ENCODE measurements around the gene ENTPD2. TPM values are rescaled to one million over a fixed set of nuclear protein-coding genes. Genes with fewer than 3 reads are reported as not detected.

Gene ENTPD2
- total RNA-seq, 1 donor, result 0.09 TPM

GRCh38 chr9:137042751-137043727, 10.8 kb downstream of the ENTPD2 start:
- H3K4me3 ChIP-seq (ENCODE audit: low read depth, low read length), result peak overlapping the region; percentile 46
- DNase-seq (ENCODE audit: low read depth), result peak; percentile 37
- TF ChIP-seq CTCF (IDR thresholded peaks at IDR 0.05; ENCODE audit: insufficient read depth, low read length), result no peak

DNA sequence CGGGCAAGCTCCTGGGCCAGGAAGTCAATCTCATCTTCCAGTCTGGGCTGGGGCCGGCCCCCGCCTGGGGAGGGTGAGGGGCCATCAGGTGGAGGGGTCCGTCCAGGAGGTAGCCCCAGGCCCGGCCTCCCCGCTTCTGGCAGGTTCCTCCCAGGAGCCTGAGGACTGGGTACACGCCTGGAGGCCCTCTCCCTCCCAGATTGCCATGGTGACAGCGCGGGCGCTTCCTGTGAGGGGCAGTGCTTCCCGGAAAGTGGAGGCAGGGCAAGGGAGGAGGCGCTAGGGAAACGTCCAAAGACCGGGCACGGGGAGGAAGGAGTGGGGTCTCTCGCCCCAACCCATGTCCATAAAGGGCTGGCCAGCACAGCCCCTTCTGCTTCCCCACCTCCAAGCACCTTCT, 12.7 kb downstream of the ENTPD2 start:
- TF ChIP-seq CTCF (IDR thresholded peaks at IDR 0.05; ENCODE audit: insufficient read depth, low read length), result no peak
- no peak for DNase-seq (ENCODE audit: low read depth)
- no peak overlapping the region for H3K4me3 ChIP-seq (ENCODE audit: low read depth, low read length)

DNA sequence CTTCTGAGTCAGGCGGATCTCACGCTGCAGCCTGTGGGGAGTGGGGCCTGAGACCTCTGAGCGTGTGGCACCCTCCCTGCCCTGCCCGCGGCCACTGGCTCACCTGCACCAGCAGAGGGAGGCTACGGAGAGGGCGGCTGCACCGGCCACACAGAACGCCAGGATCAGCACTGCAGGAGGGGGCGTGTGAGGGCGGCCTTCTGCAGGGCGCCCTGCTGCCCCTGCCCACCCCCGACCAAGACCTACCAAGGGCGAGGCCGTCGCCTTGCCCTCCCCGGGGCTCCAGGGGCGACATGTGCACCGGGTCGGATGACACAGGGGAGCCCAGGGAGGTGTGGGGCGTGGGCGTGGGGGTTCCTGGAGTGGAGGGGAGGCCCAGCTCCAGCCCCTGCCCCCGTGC, 13.3 kb downstream of the ENTPD2 start:
- no peak for DNase-seq (ENCODE audit: low read depth)
- TF ChIP-seq CTCF (IDR thresholded peaks at IDR 0.05; ENCODE audit: insufficient read depth, low read length), result no peak
- H3K4me3 ChIP-seq (ENCODE audit: low read depth, low read length), result no peak overlapping the region

DNA sequence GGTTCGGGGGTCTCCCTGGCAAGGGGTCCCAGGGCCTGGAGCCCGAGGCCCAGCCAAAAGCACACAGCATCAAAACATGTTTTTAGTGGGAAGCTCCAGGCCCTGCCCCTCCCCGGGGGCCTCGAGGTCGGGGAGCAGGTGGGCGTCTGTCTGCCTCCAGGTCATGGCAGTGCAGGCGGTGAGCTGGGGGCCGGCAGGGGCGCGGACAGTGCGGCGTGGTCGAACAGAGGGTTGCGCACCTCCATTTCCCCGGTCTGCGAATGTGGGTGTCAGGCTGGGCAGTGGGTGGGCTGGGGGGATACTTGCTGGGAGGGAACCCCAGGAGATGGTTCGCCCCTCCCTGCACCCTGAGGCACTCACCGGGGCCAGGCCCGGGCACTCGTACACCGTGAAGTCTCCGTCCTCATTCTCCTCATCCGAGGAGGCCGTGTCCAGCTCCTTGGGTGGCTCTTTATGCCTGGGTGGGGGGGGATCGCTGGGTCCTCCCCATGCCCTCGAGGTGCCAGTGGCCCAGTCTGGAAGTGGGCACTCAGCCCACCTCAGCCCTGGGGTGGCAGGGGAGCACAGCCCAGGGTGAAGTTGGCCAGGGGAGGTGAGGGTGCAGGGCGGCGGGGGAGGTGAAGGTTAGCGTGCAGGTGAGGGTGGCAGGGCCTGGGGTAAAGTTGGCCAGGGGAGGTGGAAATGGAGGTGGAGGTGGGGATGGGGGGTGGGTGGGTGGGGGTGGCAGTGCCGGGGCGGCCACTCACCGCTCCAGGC, 14.1 kb downstream of the ENTPD2 start:
- no peak for DNase-seq (ENCODE audit: low read depth)
- H3K4me3 ChIP-seq (ENCODE audit: low read depth, low read length), result no peak overlapping the region
- TF ChIP-seq CTCF (IDR thresholded peaks at IDR 0.05; ENCODE audit: insufficient read depth, low read length), result no peak

GRCh38 chr9:137038916-137039315, 14.9 kb downstream of the ENTPD2 start:
- DNase-seq (ENCODE audit: low read depth), result no peak
- no peak for TF ChIP-seq CTCF (IDR thresholded peaks at IDR 0.05; ENCODE audit: insufficient read depth, low read length)
- no peak overlapping the region for H3K4me3 ChIP-seq (ENCODE audit: low read depth, low read length)

DNA sequence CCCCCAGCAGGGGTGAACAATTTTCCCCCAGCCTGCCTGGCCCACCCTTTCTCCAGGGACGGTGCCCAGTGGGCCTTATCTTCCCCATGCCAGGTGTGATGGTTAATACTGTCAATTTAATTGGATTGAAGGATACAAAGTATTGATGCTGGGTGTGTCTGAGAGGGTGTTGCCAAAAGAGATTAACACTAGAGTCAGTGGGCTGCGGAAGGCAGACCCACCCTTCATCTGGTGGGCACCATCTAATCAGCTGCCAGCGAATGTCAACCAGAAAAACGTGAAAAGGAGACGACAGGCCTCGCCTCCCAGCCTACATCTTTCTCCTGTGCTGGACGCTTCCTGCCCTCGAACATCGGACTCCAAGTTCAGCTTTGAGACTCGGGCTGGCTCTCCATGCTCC, 16.4 kb downstream of the ENTPD2 start:
- no peak overlapping the region for H3K4me3 ChIP-seq (ENCODE audit: low read depth, low read length)
- DNase-seq (ENCODE audit: low read depth), result no peak
- no peak for TF ChIP-seq CTCF (IDR thresholded peaks at IDR 0.05; ENCODE audit: insufficient read depth, low read length)

Data from fibroblast of the aortic adventitia (primary cell).